LHCN-M2 (cell line): ENCODE measurements around the gene TSPAN6. TPM values are rescaled to one million over a fixed set of nuclear protein-coding genes. Genes with fewer than 3 reads are reported as not detected.

ENCODE experiments used
- DNase-seq: peaks from one replicate; pipeline ENCODE4 v3.0.0-alpha.2; 2012; ENCODE audit warnings: low read depth
- total RNA-seq: library from RNA; depleted of rRNA; stranded (reverse); fragments of >200 nt; gene quantifications from 2 replicates; pipeline ENCODE4 v1.2.3, GENCODE V29; 2014; rRNA removed

Gene TSPAN6
- total RNA-seq, 1 experiment from 2014 or later, result 23.5 TPM

DNA sequence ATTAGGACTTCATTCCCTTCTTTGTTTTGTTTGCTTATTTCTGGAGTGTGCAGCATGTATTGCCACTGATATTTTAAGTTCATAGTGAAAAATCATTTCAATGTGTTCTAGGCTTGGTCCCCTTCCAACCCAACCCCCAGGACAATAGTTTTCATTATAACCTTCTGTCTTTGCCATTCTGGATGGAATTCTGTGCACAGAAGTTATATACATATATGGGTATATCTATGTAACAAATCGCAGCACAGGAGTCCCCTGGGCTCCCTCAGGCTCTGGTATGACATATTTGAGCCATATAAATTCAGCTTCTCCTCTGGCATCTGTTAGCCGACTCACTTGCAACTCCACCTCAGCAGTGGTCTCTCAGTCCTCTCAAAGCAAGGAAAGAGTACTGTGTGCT is 52.0 kb downstream of the TSPAN6 start, which contains the start of gene TNMD:
Gene TNMD (plus strand): TSS at position 326 of the 400 bp plus-strand sequence. CDS start 83 bp downstream, outside the sequence.
- no peak for DNase-seq

Other genes with a start within 250 kb of the TSPAN6 start
- not detected in 2 replicates for gene PCDH19, start 226.5 kb downstream of the TSPAN6 start, total RNA-seq
- not detected in 2 replicates for gene TNMD, start 51.9 kb downstream of the TSPAN6 start, total RNA-seq
- gene SRPX2, start 7.4 kb upstream of the TSPAN6 start, total RNA-seq, result 62.8 and 74.5 TPM in 2 replicates
- 2.7 and 3.2 TPM in 2 replicates for gene SYTL4, start 95.3 kb upstream of the TSPAN6 start, total RNA-seq
- gene CSTF2, start 183.6 kb upstream of the TSPAN6 start, total RNA-seq, result 29.4 and 32.3 TPM in 2 replicates
- gene NOX1, start 237.6 kb upstream of the TSPAN6 start, total RNA-seq, result not detected in 2 replicates